ENCODE measurements around the gene ZCCHC24. TPM values are rescaled to one million over a fixed set of nuclear protein-coding genes. Genes with fewer than 3 reads are reported as not detected.
A peak's percentile ranks its signal among the peaks of the same experiment; 100 is the strongest.

The ZCCHC24 gene
- polyA plus RNA-seq, 4 donors: 21.4 to 77.0 (median 25.6) TPM

GRCh38 chr10:79375321-79376077 lies 69.9 kb downstream of the ZCCHC24 start:
- DNase-seq (ENCODE audit: low read depth in 4 of 4, low spot score in 3 of 4): no peak

- peak; percentile 36 to 59 (median 50) for DNase-seq (ENCODE audit: low read depth in 4 of 4, low spot score in 3 of 4)
Observed at GRCh38 chr10:79374312-79375191, 70.9 kb downstream of the ZCCHC24 start.

GRCh38 chr10:79372871-79373270 lies 72.6 kb downstream of the ZCCHC24 start:
- no peak for DNase-seq (ENCODE audit: low read depth in 4 of 4, low spot score in 3 of 4)

GRCh38 chr10:79367426-79368189 lies 77.8 kb downstream of the ZCCHC24 start:
- DNase-seq (ENCODE audit: low read depth in 4 of 4, low spot score in 3 of 4): no peak

GRCh38 chr10:79361726-79362397 lies 83.6 kb downstream of the ZCCHC24 start:
- no peak for DNase-seq (ENCODE audit: low read depth in 4 of 4, low spot score in 3 of 4)

GRCh38 chr10:79360499-79361342 lies 84.7 kb downstream of the ZCCHC24 start:
- DNase-seq (ENCODE audit: low read depth in 4 of 4, low spot score in 3 of 4): no peak

GRCh38 chr10:79359816-79360498 lies 85.5 kb downstream of the ZCCHC24 start:
- no peak for DNase-seq (ENCODE audit: low read depth in 4 of 4, low spot score in 3 of 4)

- DNase-seq (ENCODE audit: low read depth in 4 of 4, low spot score in 3 of 4): no peak
Observed at GRCh38 chr10:79358811-79359210, 86.6 kb downstream of the ZCCHC24 start.

- DNase-seq (ENCODE audit: low read depth in 4 of 4, low spot score in 3 of 4): no peak
Observed at GRCh38 chr10:79357180-79357579, 88.2 kb downstream of the ZCCHC24 start.

GRCh38 chr10:79356104-79356503 lies 89.3 kb downstream of the ZCCHC24 start:
- no peak for DNase-seq (ENCODE audit: low read depth in 4 of 4, low spot score in 3 of 4)

GRCh38 chr10:79355420-79356017 lies 89.9 kb downstream of the ZCCHC24 start:
- no peak for DNase-seq (ENCODE audit: low read depth in 4 of 4, low spot score in 3 of 4)

GRCh38 chr10:79354615-79355014 lies 90.8 kb downstream of the ZCCHC24 start:
- DNase-seq (ENCODE audit: low read depth in 4 of 4, low spot score in 3 of 4): no peak

- DNase-seq (ENCODE audit: low read depth in 4 of 4, low spot score in 3 of 4): no peak
Observed at GRCh38 chr10:79354141-79354540, 91.3 kb downstream of the ZCCHC24 start.

- DNase-seq (ENCODE audit: low read depth in 4 of 4, low spot score in 3 of 4): no peak
Observed at GRCh38 chr10:79353726-79354125, 91.7 kb downstream of the ZCCHC24 start.

GRCh38 chr10:79353000-79353406 lies 92.4 kb downstream of the ZCCHC24 start:
- no peak for DNase-seq (ENCODE audit: low read depth in 4 of 4, low spot score in 3 of 4)

GRCh38 chr10:79352035-79352877 lies 93.2 kb downstream of the ZCCHC24 start:
- no peak for DNase-seq (ENCODE audit: low read depth in 4 of 4, low spot score in 3 of 4)

GRCh38 chr10:79351332-79351731 lies 94.1 kb downstream of the ZCCHC24 start:
- no peak for DNase-seq (ENCODE audit: low read depth in 4 of 4, low spot score in 3 of 4)
